Common myeloid progenitor, CD34-positive (primary cell): ENCODE results near the gene ATP6V0C.
"Not testable (repeated sequence)": the region's sequence is repeated elsewhere in the genome, so short reads cannot be mapped to it uniquely, and the experiment has no call there.

Source experiments
- CTCF ChIA-PET: fragments of 350-600 bp; sonication (Branson Sonifier 250); formaldehyde crosslinking; loops from one replicate; lab custom pipeline; 2021; ENCODE audit warnings: antibody characterized with exemption; lab: Charles Lee
- POLR2A ChIA-PET: fragments of 350-600 bp; sonication (Branson Sonifier 250); formaldehyde crosslinking; loops from one replicate; lab custom pipeline; 2021; ENCODE audit warnings: antibody characterized with exemption; lab: Charles Lee
- DNase-seq, 3 donors: peaks; one replicate each; pipeline versions ENCODE4 v3.0.0 to v3.0.0-alpha.2; 2013
- H3K27ac ChIP-seq, 2 experiments: 1 replicate in 1 of 2; 2 replicates in 1 of 2; pipeline ENCODE4 v1.7.0; 2013; ENCODE audit warnings: inconsistent platforms in 2 of 2, low read length in 2 of 2, mild to moderate bottlenecking in 2 of 2, low read depth in 1 of 2, moderate library complexity in 1 of 2; ENCODE audit not compliant: severe bottlenecking in 2 of 2, insufficient read depth in 1 of 2, poor library complexity in 1 of 2
- H3K27me3 ChIP-seq, 5 experiments: replicated peaks in 2 of 5; 1 replicate in 3 of 5; 2 replicates in 2 of 5; pipeline versions ENCODE4 v1.6.1 to v1.7.0; 2013; ENCODE audit warnings: low read length in 4 of 5, mild to moderate bottlenecking in 2 of 5, moderate library complexity in 2 of 5, inconsistent platforms in 1 of 5; ENCODE audit not compliant: insufficient read depth in 5 of 5, control insufficient read depth in 4 of 5
- H3K36me3 ChIP-seq, 4 experiments: 1 replicate in 2 of 4; 2 replicates in 2 of 4; pipeline versions ENCODE4 v1.6.1 to v1.7.0; 2013; ENCODE audit warnings: low read length in 3 of 4, control low read depth in 1 of 4, mild to moderate bottlenecking in 1 of 4; ENCODE audit not compliant: control insufficient read depth in 4 of 4, insufficient read depth in 4 of 4
- H3K4me1 ChIP-seq, 4 experiments: 1 replicate in 3 of 4; 2 replicates in 1 of 4; pipeline versions ENCODE4 v1.6.1 to v1.7.1; 2013; ENCODE audit warnings: low read length in 3 of 4, mild to moderate bottlenecking in 3 of 4, control low read depth in 1 of 4, inconsistent platforms in 1 of 4, moderate library complexity in 1 of 4; ENCODE audit not compliant: control insufficient read depth in 4 of 4, insufficient read depth in 4 of 4; ENCODE audit errors: control extremely low read depth in 1 of 4
- H3K4me3 ChIP-seq, 7 experiments: 1 replicate in 4 of 7; 2 replicates in 3 of 7; pipeline versions ENCODE4 v1.5.1 to v1.7.0; 2013; ENCODE audit warnings: mild to moderate bottlenecking in 7 of 7, low read length in 6 of 7, moderate library complexity in 6 of 7, inconsistent platforms in 2 of 7, low read depth in 2 of 7, control low read depth in 1 of 7; ENCODE audit not compliant: insufficient read depth in 4 of 7, control insufficient read depth in 1 of 7; ENCODE audit errors: extremely low read depth in 1 of 7
- H3K9me3 ChIP-seq, 5 experiments: 1 replicate in 4 of 5; 2 replicates in 1 of 5; pipeline versions ENCODE4 v1.6.1 to v1.7.1; 2013; ENCODE audit warnings: low read length in 4 of 5, mild to moderate bottlenecking in 2 of 5, inconsistent platforms in 1 of 5, low read depth in 1 of 5, moderate library complexity in 1 of 5; ENCODE audit not compliant: control insufficient read depth in 4 of 5, insufficient read depth in 2 of 5; ENCODE audit errors: control extremely low read depth in 1 of 5
- WGBS: methylation state at CpG from one replicate; pipeline ENCODE4 v1.1.5; 2013; ENCODE audit not compliant: insufficient coverage; 5-methylcytosine and 5-hydroxymethylcytosine counted together

ATP6V0C gene

GRCh38 chr16:2479996-2480395, 33.8 kb upstream of the ATP6V0C start:
- H3K27me3 ChIP-seq, H3K4me3 ChIP-seq, DNase-seq, H3K27ac ChIP-seq, POLR2A ChIA-PET, H3K9me3 ChIP-seq: not testable (repeated sequence)
- WGBS: 96% methylated on average over 10 of the region's 10 CpGs
- CTCF ChIA-PET: interaction anchor here (1.5 kb wide), 1 partner anchor 140 kb away, joined by 5 read pairs; the partner anchor contains the start of gene ABCA3
- H3K36me3 ChIP-seq: peaks cover 0 to 30% (median 2%) of the 10 kb centered on the region in 4 experiments
- H3K4me1 ChIP-seq: peaks cover 4 to 20% (median 9%) of the 10 kb centered on the region in 4 experiments

- H3K27ac ChIP-seq: no peak overlapping the region
- no peaks in the 10 kb centered on the region for H3K9me3 ChIP-seq
- 96% methylated on average over 9 of the region's 12 CpGs for WGBS
- no peak overlapping the region for H3K4me3 ChIP-seq
- H3K36me3 ChIP-seq: peaks cover 0 to 33% (median 2%) of the 10 kb centered on the region in 4 experiments
- H3K27me3 ChIP-seq: no peaks in the 10 kb centered on the region
- peaks cover 2 to 23% (median 12%) of the 10 kb centered on the region in 4 experiments for H3K4me1 ChIP-seq
- no peak for DNase-seq
- ChIA-PET CTCF (interaction anchor here (1.5 kb wide), 1 partner anchor 141 kb away, joined by 5 read pairs; the partner anchor contains the start of gene ABCA3), POLR2A (no interaction called here)
Observed at GRCh38 chr16:2480948-2481347, 32.8 kb upstream of the ATP6V0C start.

GRCh38 chr16:2481676-2482075, 32.1 kb upstream of the ATP6V0C start:
- Histone ChIP-seq H3K27ac (no peak overlapping the region), H3K27me3 (no peaks in the 10 kb centered on the region), H3K36me3 (peaks cover 0 to 33% (median 2%) of the 10 kb centered on the region in 4 experiments), H3K4me3 (no peak overlapping the region), H3K9me3 (no peaks in the 10 kb centered on the region), H3K4me1 (peaks cover 2 to 23% (median 15%) of the 10 kb centered on the region in 4 experiments)
- 96% methylated on average over 7 of the region's 7 CpGs for WGBS
- ChIA-PET CTCF (interaction anchor here (1.3 to 1.5 kb wide), 2 partner anchors 15 to 142 kb away, joined by 3 to 5 read pairs; partner anchors contain the start of gene ABCA3), POLR2A (no interaction called here)
- no peak for DNase-seq

GRCh38 chr16:2482249-2482648, 31.5 kb upstream of the ATP6V0C start:
- WGBS: 96% methylated on average over 11 of the region's 13 CpGs
- no peak overlapping the region for H3K4me3 ChIP-seq
- H3K27me3 ChIP-seq: no peaks in the 10 kb centered on the region
- POLR2A ChIA-PET: no interaction called here
- no peaks in the 10 kb centered on the region for H3K9me3 ChIP-seq
- no peak overlapping the region for H3K27ac ChIP-seq
- CTCF ChIA-PET: interaction anchor here (0.9 to 1.5 kb wide), 4 partner anchors 9 to 25 kb away, joined by 3 to 4 read pairs (median 3); no protein-coding TSS in a partner anchor
- H3K36me3 ChIP-seq: peaks cover 0 to 33% (median 2%) of the 10 kb centered on the region in 4 experiments
- DNase-seq: no peak
- H3K4me1 ChIP-seq: peaks cover 2 to 28% (median 21%) of the 10 kb centered on the region in 4 experiments

- peaks cover 0 to 33% (median 2%) of the 10 kb centered on the region in 4 experiments for H3K36me3 ChIP-seq
- H3K4me3 ChIP-seq: no peak overlapping the region
- H3K27me3 ChIP-seq: no peaks in the 10 kb centered on the region
- no peaks in the 10 kb centered on the region for H3K9me3 ChIP-seq
- no peak overlapping the region for H3K27ac ChIP-seq
- CTCF ChIA-PET: interaction anchor here (0.9 to 1.5 kb wide), 5 partner anchors 10 to 24 kb away, joined by 3 to 6 read pairs (median 3); no protein-coding TSS in a partner anchor
- WGBS: 98% methylated on average over 23 of the region's 32 CpGs
- H3K4me1 ChIP-seq: peaks cover 2 to 35% (median 28%) of the 10 kb centered on the region in 4 experiments
- DNase-seq: no peak
- POLR2A ChIA-PET: no interaction called here
Observed at GRCh38 chr16:2482708-2483534, 30.8 kb upstream of the ATP6V0C start.

GRCh38 chr16:2483939-2484897, 29.5 kb upstream of the ATP6V0C start:
- no peak overlapping the region for H3K27ac ChIP-seq
- no peak overlapping the region for H3K4me3 ChIP-seq
- H3K36me3 ChIP-seq: peaks cover 0 to 32% (median under 1%) of the 10 kb centered on the region in 4 experiments
- no peaks in the 10 kb centered on the region for H3K9me3 ChIP-seq
- H3K4me1 ChIP-seq: peaks cover 2 to 41% (median 34%) of the 10 kb centered on the region in 4 experiments
- CTCF ChIA-PET: interaction anchor here (1.0 to 1.3 kb wide), 3 partner anchors 15 to 22 kb away, joined by 3 to 6 read pairs (median 3); no protein-coding TSS in a partner anchor
- H3K27me3 ChIP-seq: no peaks in the 10 kb centered on the region
- DNase-seq: no peak
- POLR2A ChIA-PET: no interaction called here
- 93% methylated on average over 16 of the region's 16 CpGs for WGBS
